OCI-LY7 (cell line): ENCODE results near the gene ANKRD13A. TPM values are rescaled to one million over a fixed set of nuclear protein-coding genes. Genes with fewer than 3 reads are reported as not detected.

ENCODE experiments used
- BruUV-seq: library from RNA; stranded (reverse); fragments of 400-500 nt; replicated peaks from 2 replicates; lab custom pipeline; 2021; lab: Mats Ljungman, UMichigan
- CTCF ChIA-PET: fragments of 300-600 bp; sonication (Branson Sonifier 250); formaldehyde crosslinking; loops from one replicate; lab custom pipeline; 2022; ENCODE audit warnings: antibody characterized with exemption; ENCODE audit not compliant: unreplicated experiment; lab: Charles Lee
- POLR2A ChIA-PET: fragments of 300-600 bp; sonication (Branson Sonifier 250); formaldehyde crosslinking; loops from one replicate; lab custom pipeline; 2022; ENCODE audit warnings: antibody characterized with exemption; lab: Charles Lee
- DNase-seq: peaks from one replicate; pipeline ENCODE4 v3.0.0-alpha.2; 2015; ENCODE audit warnings: low spot score
- H2AFZ ChIP-seq: fragments of 200-600 bp; sonication (generic), shearing (Covaris generic); 2 replicates; pipeline ENCODE4 v1.6.1; 2014; ENCODE audit warnings: mild to moderate bottlenecking, antibody characterized with exemption, low read length, moderate library complexity
- H3K27ac ChIP-seq: fragments of 200-600 bp; sonication (generic); 2 replicates; pipeline ENCODE4 v1.5.1; 2014; ENCODE audit warnings: mixed run types, low read depth, mild to moderate bottlenecking, moderate library complexity, low read length, inconsistent platforms; ENCODE audit not compliant: poor library complexity, severe bottlenecking
- H3K36me3 ChIP-seq: fragments of 200-600 bp; sonication (generic); 2 replicates; pipeline ENCODE4 v1.6.1; 2014; ENCODE audit warnings: mild to moderate bottlenecking, antibody characterized with exemption, low read length, moderate library complexity, mixed read lengths; ENCODE audit not compliant: insufficient read depth
- H3K4me1 ChIP-seq: fragments of 200-600 bp; sonication (generic); 2 replicates; pipeline ENCODE4 v1.5.1; 2014; ENCODE audit warnings: mild to moderate bottlenecking, low read length; ENCODE audit not compliant: insufficient read depth, poor library complexity, severe bottlenecking
- H3K4me2 ChIP-seq: fragments of 200-600 bp; sonication (generic); 2 replicates; pipeline ENCODE4 v1.6.1; 2014; ENCODE audit warnings: mild to moderate bottlenecking, low read length
- H3K4me3 ChIP-seq: fragments of 200-600 bp; sonication (generic); 2 replicates; pipeline ENCODE4 v1.5.1; 2014; ENCODE audit warnings: mild to moderate bottlenecking, low read depth, low read length; ENCODE audit not compliant: poor library complexity, severe bottlenecking
- H3K79me2 ChIP-seq: fragments of 200-600 bp; sonication (generic); 2 replicates; pipeline ENCODE4 v1.6.1; 2016; ENCODE audit warnings: low read depth, mild to moderate bottlenecking, low read length, moderate library complexity, mixed read lengths; ENCODE audit not compliant: insufficient read depth
- H3K9me2 ChIP-seq: fragments of 200-600 bp; sonication (generic); 2 replicates; pipeline ENCODE4 v1.6.1; 2016; ENCODE audit warnings: mild to moderate bottlenecking, low read length, mixed read lengths; ENCODE audit not compliant: insufficient read depth
- H3K9me3 ChIP-seq: fragments of 200-600 bp; sonication (generic); 2 replicates; pipeline ENCODE4 v1.6.1; 2014; ENCODE audit warnings: mild to moderate bottlenecking, mixed run types, low read length, mixed read lengths
- H4K20me1 ChIP-seq: fragments of 200-600 bp; sonication (generic); 2 replicates; pipeline ENCODE4 v1.6.1; 2014; ENCODE audit warnings: mild to moderate bottlenecking, antibody characterized with exemption, low read length, moderate library complexity, mixed read lengths; ENCODE audit not compliant: insufficient read depth
- EZH2phosphoT487 ChIP-seq: fragments of 200-600 bp; sonication (generic); IDR thresholded peaks from 2 replicates; pipeline ENCODE4 v1.6.1; 2018; ENCODE audit warnings: low read depth, borderline replicate concordance, mild to moderate bottlenecking, mixed run types, antibody characterized with exemption, low read length, moderate library complexity, mixed read lengths
- intact Hi-C: fragments of 100-400 bp; cut with micrococcal nuclease; formaldehyde crosslinking; loops from one replicate; pipeline ENCODE4 v1.10.0; 2022; ENCODE audit not compliant: unreplicated experiment
- total RNA-seq, 2 experiments: library from RNA; depleted of rRNA in 1 of 2; stranded (reverse); fragments of >200 nt in 1 of 2; shearing (Covaris generic) in 1 of 2; gene quantifications; 2 replicates each; pipeline ENCODE4 v1.2.3, GENCODE V29; 2014 to 2022
- TF ChIP-seq, protein P1 (sequence below): fragments of 200-600 bp; sonication (generic); conservative IDR thresholded peaks from 2 replicates; pipeline ENCODE4 v1.5.1; 2014; ENCODE audit warnings: mild to moderate bottlenecking, antibody characterized with exemption, low read length, moderate library complexity, mixed read lengths

Gene ANKRD13A
- total RNA-seq, 2 experiments from 2014 or later: 140 to 216 TPM

DNA sequence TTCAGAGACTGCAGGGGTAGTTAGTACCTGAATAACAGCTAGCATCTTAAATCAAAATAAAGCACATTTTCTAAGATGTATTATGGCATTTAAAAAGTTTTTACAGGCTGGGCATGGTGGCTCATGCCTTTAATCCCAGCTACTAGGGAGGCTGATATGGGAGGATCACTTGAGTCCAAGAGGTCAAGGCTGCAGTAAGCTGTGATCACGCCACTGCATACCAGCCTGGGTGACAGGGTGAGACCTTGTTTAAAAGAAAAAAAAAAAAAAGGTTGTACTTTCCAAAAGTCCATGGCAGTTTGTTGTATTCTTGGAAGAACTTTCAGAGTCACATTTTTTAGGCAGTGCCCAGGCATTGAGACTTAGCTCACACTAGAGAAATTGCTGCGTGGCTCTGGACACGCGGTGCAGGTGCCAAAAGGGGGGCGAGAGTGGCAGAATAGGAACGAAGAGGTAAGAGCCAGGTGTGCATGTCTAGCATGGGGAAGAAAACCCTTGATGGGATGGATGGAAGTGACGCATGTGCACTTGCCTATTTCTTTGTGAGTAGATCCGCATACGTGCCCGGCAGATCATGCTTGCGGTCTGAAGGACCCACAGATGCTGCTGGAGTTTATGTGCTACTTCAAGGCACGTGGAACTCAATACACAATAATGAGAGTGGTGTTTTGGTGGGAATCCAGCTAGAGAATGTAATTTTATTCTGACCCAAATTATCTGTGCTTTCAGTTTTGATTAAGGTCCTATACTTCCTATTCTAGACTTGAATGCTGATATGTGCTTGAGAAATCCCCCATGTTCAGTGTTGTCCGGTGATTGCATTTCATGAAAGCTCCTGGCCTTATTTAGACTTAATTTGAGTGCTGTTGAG lies 11.9 kb downstream of the ANKRD13A start:
- peak overlapping the region; percentile 64 for H3K4me3 ChIP-seq
- BruUV-seq: no TSS peak

DNA sequence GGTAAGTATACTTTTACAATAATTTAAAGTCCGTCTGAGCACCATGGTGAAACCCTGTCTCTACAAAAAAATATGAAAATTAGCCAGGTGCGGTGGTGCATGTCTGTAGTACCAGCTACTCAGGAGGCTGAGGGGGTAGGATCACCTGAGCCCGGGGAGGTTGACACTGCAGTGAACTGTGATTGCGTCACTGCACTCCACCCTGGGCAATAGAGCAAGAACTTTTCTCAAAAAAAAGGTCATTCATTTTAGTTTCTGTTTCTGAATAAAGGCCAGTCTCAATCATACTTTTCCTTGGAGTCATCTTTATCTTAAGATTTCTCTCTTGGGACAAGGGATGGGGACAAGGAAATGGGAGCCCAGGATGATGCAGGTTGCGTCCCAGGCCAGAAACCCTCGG lies 12.9 kb downstream of the ANKRD13A start:
- TF ChIP-seq, protein P1, sequence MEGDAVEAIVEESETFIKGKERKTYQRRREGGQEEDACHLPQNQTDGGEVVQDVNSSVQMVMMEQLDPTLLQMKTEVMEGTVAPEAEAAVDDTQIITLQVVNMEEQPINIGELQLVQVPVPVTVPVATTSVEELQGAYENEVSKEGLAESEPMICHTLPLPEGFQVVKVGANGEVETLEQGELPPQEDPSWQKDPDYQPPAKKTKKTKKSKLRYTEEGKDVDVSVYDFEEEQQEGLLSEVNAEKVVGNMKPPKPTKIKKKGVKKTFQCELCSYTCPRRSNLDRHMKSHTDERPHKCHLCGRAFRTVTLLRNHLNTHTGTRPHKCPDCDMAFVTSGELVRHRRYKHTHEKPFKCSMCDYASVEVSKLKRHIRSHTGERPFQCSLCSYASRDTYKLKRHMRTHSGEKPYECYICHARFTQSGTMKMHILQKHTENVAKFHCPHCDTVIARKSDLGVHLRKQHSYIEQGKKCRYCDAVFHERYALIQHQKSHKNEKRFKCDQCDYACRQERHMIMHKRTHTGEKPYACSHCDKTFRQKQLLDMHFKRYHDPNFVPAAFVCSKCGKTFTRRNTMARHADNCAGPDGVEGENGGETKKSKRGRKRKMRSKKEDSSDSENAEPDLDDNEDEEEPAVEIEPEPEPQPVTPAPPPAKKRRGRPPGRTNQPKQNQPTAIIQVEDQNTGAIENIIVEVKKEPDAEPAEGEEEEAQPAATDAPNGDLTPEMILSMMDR: no peak
- TF ChIP-seq EZH2phosphoT487: no peak
- Histone ChIP-seq H3K4me1 (peaks cover 73% of the 10 kb centered on the region), H3K27ac (peak overlapping the region; percentile 83), H2AFZ (peak overlapping the region; percentile 3; the same call in 1 of the 2 replicates), H3K36me3 (peaks cover 67% of the 10 kb centered on the region), H3K9me2 (no peaks in the 10 kb centered on the region), H3K4me2 (peak overlapping the region; percentile 81), H3K9me3 (peaks cover 6% of the 10 kb centered on the region; the same call in 1 of the 2 replicates), H4K20me1 (no peaks in the 10 kb centered on the region), H3K79me2 (peaks cover 86% of the 10 kb centered on the region), H3K4me3 (peak overlapping the region; percentile 64)
- ChIA-PET CTCF (no interaction called here), POLR2A (interaction anchor here (0.5 to 4.3 kb wide), 7 partner anchors 10 to 685 kb away, joined by 3 to 48 read pairs (median 12); partner anchors contain the start of gene ANKRD13A)
- peak; percentile 80 for DNase-seq
- intact Hi-C loops: no loop called here
- BruUV-seq: no TSS peak

More for the DNA sequence above, 11.9 kb downstream of the ANKRD13A start:
- peak overlapping the region; percentile 3; the same call in 1 of the 2 replicates for H2AFZ ChIP-seq
- peak overlapping the region; percentile 83 for H3K27ac ChIP-seq
- CTCF ChIA-PET: interaction anchor here (2.1 kb wide), 1 partner anchor 10 kb away, joined by 5 read pairs; no protein-coding TSS in a partner anchor
- DNase-seq: peak; percentile 76
- no peak for TF ChIP-seq EZH2phosphoT487
- TF ChIP-seq, protein P1: no peak
- POLR2A ChIA-PET: interaction anchor here (0.5 to 4.3 kb wide), 10 partner anchors 9 to 896 kb away, joined by 3 to 48 read pairs (median 6); partner anchors contain the start of genes ANKRD13A and GIT2
- no peaks in the 10 kb centered on the region for H4K20me1 ChIP-seq
- H3K36me3 ChIP-seq: peaks cover 68% of the 10 kb centered on the region
- peaks cover 84% of the 10 kb centered on the region for H3K4me1 ChIP-seq
- peak overlapping the region; percentile 81 for H3K4me2 ChIP-seq
- peaks cover 17% of the 10 kb centered on the region; the same call in 1 of the 2 replicates for H3K9me3 ChIP-seq
- peaks cover 86% of the 10 kb centered on the region for H3K79me2 ChIP-seq
- intact Hi-C loops: loop anchor here (1.0 kb wide), 2 partner anchors 11 to 17 kb away; no protein-coding TSS in a partner anchor
- H3K9me2 ChIP-seq: no peaks in the 10 kb centered on the region
